Umbilical cord (tissue), 2 donors: Measurements from ENCODE around the gene ANK2. TPM values are rescaled to one million over a fixed set of nuclear protein-coding genes. Genes with fewer than 3 reads are reported as not detected.
"Not testable (repeated sequence)": the region's sequence is repeated elsewhere in the genome, so short reads cannot be mapped to it uniquely, and the experiment has no call there.

Experiments used
- DNase-seq: peaks from one replicate; pipeline ENCODE4 v3.0.0-alpha.2; 2015; ENCODE audit warnings: low spot score
- total RNA-seq: library from RNA; depleted of rRNA; stranded (reverse); fragments of >200 nt; gene quantifications from one replicate; pipeline ENCODE4 v1.2.3, GENCODE V29; 2014; ENCODE audit warnings: low replicate concordance; ENCODE audit not compliant: insufficient read depth

The ANK2 gene
- total RNA-seq, 1 donor from 2014 or later: 36.8 TPM

DNA sequence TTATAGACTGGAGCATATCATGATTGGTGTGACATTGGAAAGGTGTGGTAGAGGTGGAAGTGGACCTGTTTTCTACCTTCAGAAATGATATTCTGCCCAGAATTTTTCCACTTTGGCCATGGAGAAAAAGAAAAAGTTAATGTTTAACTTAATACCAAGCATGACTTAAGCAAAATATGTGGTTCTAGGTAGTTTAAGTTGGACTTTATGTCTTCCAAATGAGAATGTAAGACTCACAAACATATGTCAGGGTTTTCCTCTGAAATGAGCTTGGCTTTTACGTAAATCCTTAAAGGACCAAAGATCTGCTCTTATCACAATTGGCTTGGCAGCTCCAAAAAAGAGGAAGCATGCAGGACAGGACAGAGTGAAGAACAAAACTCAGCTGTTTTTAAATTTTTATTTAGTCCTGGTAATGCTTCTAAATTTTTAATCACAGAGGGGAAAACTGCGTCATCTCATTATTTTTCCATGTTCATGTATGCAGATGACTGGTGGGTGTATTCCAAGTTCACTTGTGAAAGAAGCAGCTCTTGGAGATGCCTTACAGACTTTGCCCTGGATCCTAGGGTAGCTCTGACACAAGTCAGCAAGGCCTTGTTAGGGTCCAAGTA, 98.2 kb downstream of the ANK2 start:
- peak; percentile 64 for DNase-seq

DNA sequence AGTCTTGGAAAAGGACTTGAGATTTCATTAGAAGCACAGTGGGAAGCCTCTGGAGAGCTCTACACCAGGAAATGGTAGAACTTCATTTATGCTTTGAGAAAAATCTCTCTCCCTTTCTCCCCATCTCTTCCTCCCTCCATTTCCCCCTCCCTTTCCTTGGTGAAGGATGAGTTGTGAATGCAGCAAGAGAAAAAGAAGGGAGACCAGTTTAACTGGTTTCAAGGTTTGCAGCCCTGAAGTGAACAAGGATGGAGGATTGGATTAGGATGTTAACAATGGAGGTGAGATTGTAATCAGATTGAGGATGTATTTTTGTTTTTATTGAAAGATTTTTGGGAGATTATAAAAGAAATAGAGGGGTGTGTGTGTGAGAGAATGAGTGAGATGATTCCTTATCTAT, 99.5 kb downstream of the ANK2 start:
- no peak for DNase-seq

DNA sequence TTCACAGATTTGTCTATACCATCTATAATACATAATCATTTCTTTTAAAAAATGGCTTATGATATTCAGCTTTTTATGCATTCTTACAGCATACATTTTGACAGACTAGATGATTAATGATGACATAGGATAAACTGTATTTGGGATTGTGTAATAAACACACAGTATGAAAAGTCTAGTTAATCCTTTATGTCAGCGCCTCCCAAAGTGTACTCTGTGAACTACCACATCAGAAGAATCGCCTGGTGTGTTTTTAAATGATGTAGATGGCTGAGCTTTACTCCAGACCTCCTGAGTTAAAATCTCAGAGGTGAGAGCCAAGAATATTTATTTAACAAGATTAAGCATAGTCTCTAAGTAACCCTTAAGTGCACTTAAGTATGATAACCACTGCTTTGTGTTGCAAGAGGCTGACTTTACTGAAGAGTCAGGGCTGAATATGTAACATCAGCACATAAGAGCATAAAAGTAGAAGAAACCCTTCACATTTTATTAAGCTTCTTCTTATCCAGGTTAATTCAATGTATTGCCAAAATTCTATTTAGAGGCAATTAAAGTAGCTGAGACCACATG, 104.2 kb downstream of the ANK2 start:
- peak; percentile 92 for DNase-seq

DNA sequence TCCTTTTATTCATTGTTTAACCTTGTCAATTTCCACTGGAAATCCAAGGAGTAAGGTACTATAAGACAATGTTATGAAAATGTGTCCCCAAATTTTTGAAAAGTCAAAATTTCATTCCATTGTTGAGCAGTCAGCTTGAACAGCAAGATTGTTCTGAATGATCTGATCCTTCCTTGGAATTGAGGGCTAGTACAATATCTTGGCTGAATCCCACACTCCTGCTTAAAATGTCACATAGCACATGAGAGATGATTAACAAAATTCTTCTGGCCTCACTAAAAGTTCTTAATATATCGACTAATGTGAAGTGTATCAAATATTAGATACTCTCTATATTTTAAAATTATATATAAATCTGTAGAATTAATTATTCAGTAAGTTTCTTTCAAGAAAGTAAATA, 104.8 kb downstream of the ANK2 start:
- DNase-seq: no peak

- no peak for DNase-seq
Observed at GRCh38 chr4:113157086-113157857, 107.8 kb downstream of the ANK2 start.

DNA sequence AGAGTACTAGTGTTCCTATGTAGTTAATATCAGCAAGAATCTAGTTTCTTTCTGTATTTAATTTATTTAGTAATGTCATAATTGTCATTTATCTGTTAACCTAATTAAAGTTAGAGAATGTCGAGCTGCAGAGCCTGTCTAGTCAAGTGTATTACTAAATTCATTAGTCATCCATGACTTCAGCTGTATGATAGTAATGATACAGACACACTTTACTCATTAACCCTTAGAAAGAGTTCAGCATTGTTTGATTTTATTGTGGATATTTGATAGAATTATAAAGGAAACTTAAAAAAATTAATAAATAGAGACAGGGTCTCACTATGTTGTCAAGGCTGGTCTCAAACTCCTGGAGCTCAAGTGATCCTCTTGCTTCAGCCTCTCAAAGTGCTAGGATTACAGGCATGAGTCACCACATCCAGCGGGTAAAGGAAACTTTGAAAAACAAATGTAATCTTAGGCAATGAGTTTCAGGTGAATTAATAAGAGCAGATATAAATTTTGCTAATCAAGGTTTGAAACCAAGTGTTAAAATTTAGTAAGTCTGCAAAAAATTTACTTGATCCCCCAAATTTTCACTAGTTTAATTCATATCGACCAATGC, 110.6 kb downstream of the ANK2 start:
- DNase-seq: no peak

DNA sequence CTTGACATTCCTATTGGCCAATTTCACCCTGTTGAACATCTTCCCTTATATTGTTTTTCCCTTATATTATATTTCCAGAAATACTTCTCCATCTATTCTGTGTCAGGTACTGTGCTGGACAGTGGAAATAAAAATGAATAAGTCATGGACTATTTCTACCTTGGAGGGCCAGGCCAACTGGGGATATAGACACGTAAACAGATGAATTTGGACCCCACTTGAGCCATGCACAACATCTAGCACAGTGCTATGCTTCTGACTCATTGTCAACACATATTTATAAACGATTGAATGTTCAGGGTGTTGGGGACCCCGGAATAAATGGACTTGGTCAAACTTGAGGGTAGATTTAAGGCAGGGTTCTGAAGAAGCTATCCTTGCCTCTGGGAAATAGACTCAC, 111.1 kb downstream of the ANK2 start:
- no peak for DNase-seq

- no peak for DNase-seq
Observed at GRCh38 chr4:113162089-113162488, 112.6 kb downstream of the ANK2 start.

GRCh38 chr4:113169368-113169767, 119.9 kb downstream of the ANK2 start:
- DNase-seq: no peak

GRCh38 chr4:113170115-113170804, 120.8 kb downstream of the ANK2 start:
- DNase-seq: no peak

DNA sequence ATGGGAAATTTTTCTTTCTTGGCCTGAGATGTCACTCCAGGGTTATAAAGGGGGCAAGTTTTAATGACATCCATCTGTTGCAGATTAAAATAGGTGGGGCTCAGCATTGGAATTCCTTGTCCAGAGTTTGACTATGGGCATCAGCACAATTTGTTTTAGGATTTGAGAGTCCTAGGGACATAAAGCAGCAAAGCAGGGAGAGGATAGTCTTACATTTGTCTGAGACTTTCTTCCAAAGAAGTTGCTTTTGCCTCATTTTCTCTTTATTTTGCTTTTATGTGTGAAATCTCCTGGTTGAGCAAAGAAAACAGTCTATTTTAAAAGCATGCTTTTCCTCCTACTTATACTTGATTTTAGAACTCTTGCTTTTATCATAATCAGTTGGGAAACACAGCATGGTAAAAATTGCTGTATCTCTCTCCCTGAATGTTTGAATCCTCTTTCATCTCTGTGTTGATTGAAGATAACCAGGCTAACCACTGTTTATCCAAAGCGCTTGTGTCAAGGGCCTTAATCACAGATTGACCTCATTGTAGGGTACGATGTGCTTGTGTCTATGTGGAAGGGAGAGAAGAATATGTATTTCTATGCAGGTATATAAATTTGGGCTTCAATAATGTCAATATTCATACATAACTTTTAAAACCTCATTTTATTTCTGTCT, 121.5 kb downstream of the ANK2 start:
- DNase-seq: peak; percentile 86

DNA sequence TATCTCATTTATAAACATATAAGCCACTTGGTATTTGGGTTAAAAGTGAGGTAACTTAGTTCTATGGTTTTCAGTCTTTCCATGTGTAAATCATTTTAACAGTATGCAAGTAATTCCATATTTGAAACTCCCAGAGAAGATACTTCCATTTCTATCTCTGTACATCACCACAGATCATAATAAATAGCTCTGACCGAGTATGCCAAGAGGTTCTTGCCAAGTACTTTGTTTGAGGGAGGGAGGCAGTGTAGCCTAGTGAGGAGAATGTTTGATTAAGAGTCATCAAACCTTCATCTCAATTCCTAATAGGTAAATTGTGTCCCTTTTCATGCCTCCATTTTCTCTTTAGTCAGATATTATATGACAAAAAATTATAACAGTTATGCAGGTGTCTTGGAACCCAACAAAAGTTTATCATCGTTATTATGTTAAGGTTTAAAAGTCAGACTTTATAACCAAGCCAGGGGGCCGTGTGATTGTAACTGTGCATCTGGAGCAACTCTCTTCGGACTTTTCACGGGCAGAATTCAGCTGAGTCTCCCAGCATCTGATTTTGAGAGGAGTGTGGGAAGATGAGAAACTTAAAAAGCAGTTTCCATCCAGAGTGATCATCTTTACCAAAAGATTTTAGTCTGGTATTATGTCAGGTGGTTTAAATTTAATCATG, 123.8 kb downstream of the ANK2 start:
- no peak for DNase-seq

- no peak for DNase-seq
Observed at GRCh38 chr4:113173793-113174264, 124.4 kb downstream of the ANK2 start.

DNA sequence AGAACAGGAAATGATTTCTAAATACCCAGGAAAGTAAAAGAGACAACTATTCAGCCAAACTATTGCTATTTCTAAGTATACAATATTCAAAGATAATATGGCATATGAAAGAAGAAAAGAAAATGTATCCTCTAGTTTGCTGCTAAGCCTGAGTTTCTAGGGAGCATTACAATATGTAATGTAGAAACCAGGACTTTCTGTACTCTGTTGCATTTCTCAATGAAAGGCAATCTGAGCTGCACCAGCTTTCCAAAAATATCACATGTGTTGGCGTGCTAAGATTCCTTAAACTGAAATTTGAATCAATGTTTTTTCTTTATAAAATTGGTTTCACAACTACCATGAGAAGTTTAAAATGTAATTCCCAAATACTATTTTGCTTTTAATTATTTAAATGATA, 129.6 kb downstream of the ANK2 start:
- DNase-seq: no peak

DNA sequence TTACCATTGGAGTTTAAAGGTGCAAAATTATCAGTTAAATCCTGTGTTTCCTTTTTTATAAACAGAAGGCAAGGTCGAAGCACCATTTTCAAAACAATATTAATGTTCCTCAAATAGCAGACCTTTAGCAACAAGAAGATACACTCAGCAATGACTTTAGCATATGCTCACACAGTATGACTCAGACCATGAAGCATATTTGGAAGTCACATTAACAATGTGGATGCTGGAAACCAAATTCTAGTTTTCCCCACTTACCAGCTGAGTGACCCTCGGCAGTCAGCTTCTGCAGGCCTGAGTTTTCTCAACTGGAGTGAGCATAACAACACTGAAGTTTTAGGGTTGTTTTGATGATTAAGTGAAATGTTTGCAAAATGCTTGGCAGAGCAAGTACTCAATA, 130.5 kb downstream of the ANK2 start:
- no peak for DNase-seq

GRCh38 chr4:113181289-113182007, 132.0 kb downstream of the ANK2 start:
- DNase-seq: no peak

- no peak for DNase-seq
Observed at GRCh38 chr4:113183032-113183605, 133.7 kb downstream of the ANK2 start.

GRCh38 chr4:113186220-113186619, 136.8 kb downstream of the ANK2 start:
- DNase-seq: not testable (repeated sequence)

- DNase-seq: no peak
Observed at GRCh38 chr4:113186913-113187312, 137.5 kb downstream of the ANK2 start.

DNA sequence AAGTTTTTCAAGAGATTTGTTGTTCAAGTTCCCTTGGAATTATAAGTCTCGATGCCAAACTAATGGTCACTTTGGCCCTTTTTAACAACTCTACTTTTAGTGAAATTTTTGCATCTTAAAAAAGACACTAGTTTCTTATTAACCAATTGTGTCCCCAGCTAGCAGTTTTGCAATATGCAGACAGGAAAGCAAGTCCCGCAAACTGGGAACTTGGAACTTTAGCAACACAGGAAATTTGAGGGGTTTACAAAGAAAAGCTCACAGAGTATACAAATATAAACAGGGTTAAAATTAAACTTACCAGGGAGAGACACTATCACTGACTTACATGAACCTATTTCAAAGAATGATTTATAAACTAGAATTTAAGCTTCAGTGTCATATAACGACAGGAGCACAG, 137.9 kb downstream of the ANK2 start:
- DNase-seq: no peak
